Measurements from ENCODE around the gene THSD7A.

GRCh38 chr7:11403781-11404180 lies 428.2 kb downstream of the THSD7A start:
- no peak for TF ChIP-seq CEBPB (IDR thresholded peaks at IDR 0.05; ENCODE audit: borderline replicate concordance in 1 of 2, low read depth in 2 of 2, low read length in 2 of 2)
- TF ChIP-seq FOS (IDR thresholded peaks at IDR 0.05; ENCODE audit: borderline replicate concordance, extremely low read depth, insufficient read length): no peak
- TF ChIP-seq, protein P1, sequence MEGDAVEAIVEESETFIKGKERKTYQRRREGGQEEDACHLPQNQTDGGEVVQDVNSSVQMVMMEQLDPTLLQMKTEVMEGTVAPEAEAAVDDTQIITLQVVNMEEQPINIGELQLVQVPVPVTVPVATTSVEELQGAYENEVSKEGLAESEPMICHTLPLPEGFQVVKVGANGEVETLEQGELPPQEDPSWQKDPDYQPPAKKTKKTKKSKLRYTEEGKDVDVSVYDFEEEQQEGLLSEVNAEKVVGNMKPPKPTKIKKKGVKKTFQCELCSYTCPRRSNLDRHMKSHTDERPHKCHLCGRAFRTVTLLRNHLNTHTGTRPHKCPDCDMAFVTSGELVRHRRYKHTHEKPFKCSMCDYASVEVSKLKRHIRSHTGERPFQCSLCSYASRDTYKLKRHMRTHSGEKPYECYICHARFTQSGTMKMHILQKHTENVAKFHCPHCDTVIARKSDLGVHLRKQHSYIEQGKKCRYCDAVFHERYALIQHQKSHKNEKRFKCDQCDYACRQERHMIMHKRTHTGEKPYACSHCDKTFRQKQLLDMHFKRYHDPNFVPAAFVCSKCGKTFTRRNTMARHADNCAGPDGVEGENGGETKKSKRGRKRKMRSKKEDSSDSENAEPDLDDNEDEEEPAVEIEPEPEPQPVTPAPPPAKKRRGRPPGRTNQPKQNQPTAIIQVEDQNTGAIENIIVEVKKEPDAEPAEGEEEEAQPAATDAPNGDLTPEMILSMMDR (IDR thresholded peaks at IDR 0.05 in 2 of 3, conservative IDR thresholded peaks at IDR 0.05 in 1 of 3; ENCODE audit: control insufficient read depth in 2 of 3, extremely low read depth in 1 of 3, insufficient read depth in 1 of 3, low read depth in 3 of 3, low read length in 3 of 3): no peak
- TF ChIP-seq RAD21 (IDR thresholded peaks at IDR 0.05; ENCODE audit: insufficient read depth, low read depth, low read length): no peak
- no peak for TF ChIP-seq SMARCA5 (IDR thresholded peaks at IDR 0.05)
- TF ChIP-seq CHD1 (IDR thresholded peaks at IDR 0.05; ENCODE audit: low read depth, low read length): no peak
- TF ChIP-seq, protein P2, sequence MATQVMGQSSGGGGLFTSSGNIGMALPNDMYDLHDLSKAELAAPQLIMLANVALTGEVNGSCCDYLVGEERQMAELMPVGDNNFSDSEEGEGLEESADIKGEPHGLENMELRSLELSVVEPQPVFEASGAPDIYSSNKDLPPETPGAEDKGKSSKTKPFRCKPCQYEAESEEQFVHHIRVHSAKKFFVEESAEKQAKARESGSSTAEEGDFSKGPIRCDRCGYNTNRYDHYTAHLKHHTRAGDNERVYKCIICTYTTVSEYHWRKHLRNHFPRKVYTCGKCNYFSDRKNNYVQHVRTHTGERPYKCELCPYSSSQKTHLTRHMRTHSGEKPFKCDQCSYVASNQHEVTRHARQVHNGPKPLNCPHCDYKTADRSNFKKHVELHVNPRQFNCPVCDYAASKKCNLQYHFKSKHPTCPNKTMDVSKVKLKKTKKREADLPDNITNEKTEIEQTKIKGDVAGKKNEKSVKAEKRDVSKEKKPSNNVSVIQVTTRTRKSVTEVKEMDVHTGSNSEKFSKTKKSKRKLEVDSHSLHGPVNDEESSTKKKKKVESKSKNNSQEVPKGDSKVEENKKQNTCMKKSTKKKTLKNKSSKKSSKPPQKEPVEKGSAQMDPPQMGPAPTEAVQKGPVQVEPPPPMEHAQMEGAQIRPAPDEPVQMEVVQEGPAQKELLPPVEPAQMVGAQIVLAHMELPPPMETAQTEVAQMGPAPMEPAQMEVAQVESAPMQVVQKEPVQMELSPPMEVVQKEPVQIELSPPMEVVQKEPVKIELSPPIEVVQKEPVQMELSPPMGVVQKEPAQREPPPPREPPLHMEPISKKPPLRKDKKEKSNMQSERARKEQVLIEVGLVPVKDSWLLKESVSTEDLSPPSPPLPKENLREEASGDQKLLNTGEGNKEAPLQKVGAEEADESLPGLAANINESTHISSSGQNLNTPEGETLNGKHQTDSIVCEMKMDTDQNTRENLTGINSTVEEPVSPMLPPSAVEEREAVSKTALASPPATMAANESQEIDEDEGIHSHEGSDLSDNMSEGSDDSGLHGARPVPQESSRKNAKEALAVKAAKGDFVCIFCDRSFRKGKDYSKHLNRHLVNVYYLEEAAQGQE (IDR thresholded peaks at IDR 0.05; ENCODE audit: low read depth, low read length): no peak
- TF ChIP-seq KLF5 (IDR thresholded peaks at IDR 0.05; ENCODE audit: partially characterized antibody): no peak
- TF ChIP-seq BCLAF1 (IDR thresholded peaks at IDR 0.05): no peak
- TF ChIP-seq, protein P3, sequence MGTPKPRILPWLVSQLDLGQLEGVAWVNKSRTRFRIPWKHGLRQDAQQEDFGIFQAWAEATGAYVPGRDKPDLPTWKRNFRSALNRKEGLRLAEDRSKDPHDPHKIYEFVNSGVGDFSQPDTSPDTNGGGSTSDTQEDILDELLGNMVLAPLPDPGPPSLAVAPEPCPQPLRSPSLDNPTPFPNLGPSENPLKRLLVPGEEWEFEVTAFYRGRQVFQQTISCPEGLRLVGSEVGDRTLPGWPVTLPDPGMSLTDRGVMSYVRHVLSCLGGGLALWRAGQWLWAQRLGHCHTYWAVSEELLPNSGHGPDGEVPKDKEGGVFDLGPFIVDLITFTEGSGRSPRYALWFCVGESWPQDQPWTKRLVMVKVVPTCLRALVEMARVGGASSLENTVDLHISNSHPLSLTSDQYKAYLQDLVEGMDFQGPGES (IDR thresholded peaks at IDR 0.05): no peak
- no peak for TF ChIP-seq ZNF24 (IDR thresholded peaks at IDR 0.05)
- no peak for TF ChIP-seq POLR2AphosphoS2 (IDR thresholded peaks at IDR 0.05; ENCODE audit: low read depth, low read length)
- no peak for TF ChIP-seq E4F1 (IDR thresholded peaks at IDR 0.05; ENCODE audit: borderline replicate concordance, partially characterized antibody)
